NCI-H2171 treated with DMSO at 0.1 percent for 48 hours (cell line): ENCODE data around the gene ZNF169.
"Not testable (repeated sequence)": the region's sequence is repeated elsewhere in the genome, so short reads cannot be mapped to it uniquely, and the experiment has no call there.

ENCODE experiments used
- DNase-seq: peaks from one replicate; lab custom pipeline; 2025; lab: John Stamatoyannopoulos, UW

ZNF169 gene

GRCh38 chr9:94259077-94259862 is at the start of gene ZNF169:
ZNF169 (plus strand) TSS chr9:94259298; CDS start chr9:94278813, 19,515 bp downstream.
- peak; percentile 76 for DNase-seq

GRCh38 chr9:94210616-94211603 is 48.2 kb upstream of the ZNF169 start:
- no peak for DNase-seq

GRCh38 chr9:94212091-94212490 is 47.0 kb upstream of the ZNF169 start:
- DNase-seq, result no peak

GRCh38 chr9:94212531-94212930 is 46.6 kb upstream of the ZNF169 start:
- no peak for DNase-seq

- DNase-seq, result peak; percentile 62
Observed at GRCh38 chr9:94213511-94214124, 45.5 kb upstream of the ZNF169 start.

- no peak for DNase-seq
Observed at GRCh38 chr9:94222870-94223269, 36.2 kb upstream of the ZNF169 start.

GRCh38 chr9:94225413-94225812 is 33.7 kb upstream of the ZNF169 start:
- DNase-seq, result not testable (repeated sequence)

- DNase-seq, result no peak
Observed at GRCh38 chr9:94228616-94229015, 30.5 kb upstream of the ZNF169 start.

GRCh38 chr9:94232428-94232827 is 26.7 kb upstream of the ZNF169 start:
- DNase-seq, result no peak

GRCh38 chr9:94241098-94241497 is 18.0 kb upstream of the ZNF169 start:
- not testable (repeated sequence) for DNase-seq

GRCh38 chr9:94245651-94246050 is 13.4 kb upstream of the ZNF169 start:
- DNase-seq, result no peak

- DNase-seq, result no peak
Observed at GRCh38 chr9:94250456-94250855, 8.6 kb upstream of the ZNF169 start.

GRCh38 chr9:94256007-94256406 is 3.1 kb upstream of the ZNF169 start:
- DNase-seq, result no peak

- DNase-seq, result not testable (repeated sequence)
Observed at GRCh38 chr9:94265626-94266402, 6.7 kb downstream of the ZNF169 start.

- peak; percentile 89 for DNase-seq
Observed at GRCh38 chr9:94269264-94269663, 10.2 kb downstream of the ZNF169 start.

GRCh38 chr9:94270009-94270408 is 10.9 kb downstream of the ZNF169 start:
- DNase-seq, result no peak

GRCh38 chr9:94277029-94277428 is 17.9 kb downstream of the ZNF169 start:
- not testable (repeated sequence) for DNase-seq

GRCh38 chr9:94277885-94278536 is 18.9 kb downstream of the ZNF169 start:
- DNase-seq, result no peak

- no peak for DNase-seq
Observed at GRCh38 chr9:94280409-94280989, 21.4 kb downstream of the ZNF169 start.

GRCh38 chr9:94281101-94281500 is 22.0 kb downstream of the ZNF169 start:
- no peak for DNase-seq

- DNase-seq, result no peak
Observed at GRCh38 chr9:94286116-94286515, 27.0 kb downstream of the ZNF169 start.
